ENCODE data around the gene LRRC31.

LRRC31 gene

DNA sequence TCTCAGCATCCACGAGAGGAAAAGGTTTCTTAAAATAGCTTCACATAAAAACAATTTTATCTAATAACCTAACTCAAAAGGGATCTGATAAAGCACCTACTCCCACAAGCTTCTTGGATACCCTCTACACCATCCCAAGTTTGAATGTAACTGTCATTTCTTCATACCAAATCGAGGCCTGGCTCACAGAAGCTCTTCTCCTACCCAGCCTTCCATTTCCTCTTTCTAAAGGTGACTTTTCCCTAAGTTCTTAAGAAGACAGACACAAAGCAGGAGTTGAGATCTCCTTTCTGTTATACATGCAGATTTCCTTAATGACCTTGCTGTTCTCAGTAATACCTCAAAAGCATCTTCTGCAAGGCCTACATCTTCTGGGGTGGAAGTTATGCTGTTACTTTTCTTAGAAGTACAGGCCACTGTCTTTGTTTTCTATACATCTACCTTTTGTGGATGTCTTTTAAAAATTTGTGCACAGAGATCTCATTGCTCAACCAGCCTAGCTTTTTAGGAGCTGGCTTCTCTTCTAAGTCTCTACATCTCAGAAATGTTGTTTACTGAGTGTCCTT lies 60.4 kb downstream of the LRRC31 start:
- Histone ChIP-seq H3K36me3 (no peaks in the 10 kb centered on the region; the same call in 1 of the 2 replicates), H3K27me3 (no peaks in the 10 kb centered on the region), H3K4me1 (no peaks in the 10 kb centered on the region), H3K9me3 (no peaks in the 10 kb centered on the region), H3K4me3 (ENCODE audit: low read depth, low read length) (no peak overlapping the region)
- no peak for DNase-seq
- TF ChIP-seq, protein P1, sequence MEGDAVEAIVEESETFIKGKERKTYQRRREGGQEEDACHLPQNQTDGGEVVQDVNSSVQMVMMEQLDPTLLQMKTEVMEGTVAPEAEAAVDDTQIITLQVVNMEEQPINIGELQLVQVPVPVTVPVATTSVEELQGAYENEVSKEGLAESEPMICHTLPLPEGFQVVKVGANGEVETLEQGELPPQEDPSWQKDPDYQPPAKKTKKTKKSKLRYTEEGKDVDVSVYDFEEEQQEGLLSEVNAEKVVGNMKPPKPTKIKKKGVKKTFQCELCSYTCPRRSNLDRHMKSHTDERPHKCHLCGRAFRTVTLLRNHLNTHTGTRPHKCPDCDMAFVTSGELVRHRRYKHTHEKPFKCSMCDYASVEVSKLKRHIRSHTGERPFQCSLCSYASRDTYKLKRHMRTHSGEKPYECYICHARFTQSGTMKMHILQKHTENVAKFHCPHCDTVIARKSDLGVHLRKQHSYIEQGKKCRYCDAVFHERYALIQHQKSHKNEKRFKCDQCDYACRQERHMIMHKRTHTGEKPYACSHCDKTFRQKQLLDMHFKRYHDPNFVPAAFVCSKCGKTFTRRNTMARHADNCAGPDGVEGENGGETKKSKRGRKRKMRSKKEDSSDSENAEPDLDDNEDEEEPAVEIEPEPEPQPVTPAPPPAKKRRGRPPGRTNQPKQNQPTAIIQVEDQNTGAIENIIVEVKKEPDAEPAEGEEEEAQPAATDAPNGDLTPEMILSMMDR (IDR thresholded peaks at IDR 0.05; ENCODE audit: low read depth, low read length), result no peak

DNA sequence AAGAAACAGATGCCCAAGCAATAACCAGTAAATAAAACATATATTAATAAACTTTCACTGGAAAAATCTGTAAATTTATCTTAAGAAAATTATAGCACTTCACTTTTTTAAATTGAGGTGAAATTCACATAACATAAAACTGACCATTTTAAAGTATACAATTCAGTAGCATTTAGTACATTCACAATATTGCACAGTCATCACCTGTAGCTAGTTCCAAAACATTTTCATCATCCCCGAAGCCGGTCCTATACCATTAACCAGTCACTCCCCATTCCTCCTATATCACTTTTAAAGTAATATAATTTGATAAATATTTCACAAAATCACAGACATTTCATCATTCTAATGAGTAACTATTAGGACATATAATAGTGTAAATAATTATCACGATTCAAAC lies 65.1 kb downstream of the LRRC31 start:
- H3K27me3 ChIP-seq, result no peaks in the 10 kb centered on the region
- TF ChIP-seq, protein P1 (IDR thresholded peaks at IDR 0.05; ENCODE audit: low read depth, low read length), result no peak
- H3K9me3 ChIP-seq, result no peaks in the 10 kb centered on the region
- H3K4me3 ChIP-seq (ENCODE audit: low read depth, low read length), result no peak overlapping the region
- no peak for DNase-seq
- peaks cover 32% of the 10 kb centered on the region for H3K36me3 ChIP-seq
- H3K4me1 ChIP-seq, result no peaks in the 10 kb centered on the region

- Histone ChIP-seq H3K36me3 (peaks cover 16% of the 10 kb centered on the region), H3K4me1 (no peaks in the 10 kb centered on the region), H3K9me3 (no peaks in the 10 kb centered on the region), H3K4me3 (ENCODE audit: low read depth, low read length) (no peak overlapping the region), H3K27me3 (no peaks in the 10 kb centered on the region)
- DNase-seq, result no peak
- TF ChIP-seq, protein P1 (IDR thresholded peaks at IDR 0.05; ENCODE audit: low read depth, low read length), result no peak
Observed at GRCh38 chr3:169792359-169792758, 77.4 kb downstream of the LRRC31 start.

DNA sequence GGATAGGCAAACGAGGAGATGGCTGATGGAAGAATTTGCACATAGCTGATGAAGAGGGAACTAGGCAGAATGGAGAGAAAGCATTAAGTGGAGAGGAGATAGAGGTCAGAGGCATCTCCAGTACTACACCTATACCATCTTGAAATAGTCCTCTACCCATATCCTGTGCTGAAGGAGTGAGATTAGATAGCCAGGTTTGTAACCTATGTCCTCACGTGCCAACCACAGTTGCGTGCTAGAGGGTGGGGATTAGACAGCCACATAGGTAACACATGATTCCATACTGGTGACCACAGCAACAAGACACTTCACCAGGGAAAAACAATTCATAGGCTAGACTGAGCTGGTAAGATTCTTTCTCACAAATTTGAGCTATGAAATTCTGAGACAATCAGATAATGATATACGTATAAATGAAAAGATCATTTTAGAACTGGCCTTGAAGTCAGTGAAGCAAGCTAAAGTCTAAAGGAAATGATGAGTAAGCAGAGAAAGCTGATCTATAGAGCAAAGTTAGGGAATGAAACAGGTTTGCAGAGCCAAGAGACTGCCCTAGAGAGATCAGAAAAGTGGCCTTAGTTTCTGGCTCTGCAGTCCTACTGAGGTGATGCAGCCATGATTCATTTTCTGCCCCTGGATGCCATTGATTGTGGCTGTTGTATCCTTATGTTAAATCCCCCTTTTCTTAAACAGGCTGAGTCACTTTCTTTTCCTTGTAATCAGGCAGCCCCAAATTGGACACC lies 78.9 kb downstream of the LRRC31 start:
- TF ChIP-seq, protein P1 (IDR thresholded peaks at IDR 0.05; ENCODE audit: low read depth, low read length), result no peak
- no peaks in the 10 kb centered on the region for H3K4me1 ChIP-seq
- no peak overlapping the region for H3K4me3 ChIP-seq (ENCODE audit: low read depth, low read length)
- peaks cover 27% of the 10 kb centered on the region for H3K36me3 ChIP-seq
- DNase-seq, result no peak
- no peaks in the 10 kb centered on the region for H3K27me3 ChIP-seq
- no peaks in the 10 kb centered on the region for H3K9me3 ChIP-seq

GRCh38 chr3:169790219-169790618 lies 79.5 kb downstream of the LRRC31 start:
- DNase-seq, result no peak
- Histone ChIP-seq H3K4me1 (no peaks in the 10 kb centered on the region), H3K9me3 (no peaks in the 10 kb centered on the region), H3K27me3 (no peaks in the 10 kb centered on the region), H3K36me3 (peaks cover 33% of the 10 kb centered on the region), H3K4me3 (ENCODE audit: low read depth, low read length) (no peak overlapping the region)
- TF ChIP-seq, protein P1 (IDR thresholded peaks at IDR 0.05; ENCODE audit: low read depth, low read length), result no peak
